OCI-LY1 (cell line): ENCODE data around the gene KIF13A.

ENCODE experiments used
- H2AFZ ChIP-seq: fragments of 200-600 bp; sonication (generic), shearing (Covaris generic); 2 replicates; pipeline ENCODE4 v1.6.0; 2014; ENCODE audit warnings: antibody characterized with exemption, mild to moderate bottlenecking, low read length
- H3F3A ChIP-seq: fragments of 200-600 bp; sonication (generic), shearing (Covaris generic); 2 replicates; pipeline ENCODE4 v1.6.0; 2014; ENCODE audit warnings: mild to moderate bottlenecking, antibody characterized with exemption, low read length, moderate library complexity; ENCODE audit not compliant: insufficient read depth
- H3K27ac ChIP-seq: fragments of 200-600 bp; sonication (generic); 2 replicates; pipeline ENCODE4 v1.5.1; 2014; ENCODE audit warnings: low read length, mixed run types, mild to moderate bottlenecking, low read depth; ENCODE audit not compliant: poor library complexity, severe bottlenecking
- H3K27me3 ChIP-seq: fragments of 200-600 bp; sonication (generic); 2 replicates; pipeline ENCODE4 v1.6.0; 2014; ENCODE audit warnings: antibody characterized with exemption, mild to moderate bottlenecking, low read length, moderate library complexity; ENCODE audit not compliant: insufficient read depth
- H3K36me3 ChIP-seq: fragments of 200-600 bp; sonication (generic); 2 replicates; pipeline ENCODE4 v1.6.1; 2014; ENCODE audit warnings: mild to moderate bottlenecking, antibody characterized with exemption, low read length, moderate library complexity, mixed read lengths; ENCODE audit not compliant: insufficient read depth
- H3K4me1 ChIP-seq: fragments of 200-600 bp; sonication (generic); 2 replicates; pipeline ENCODE4 v1.5.1; 2014; ENCODE audit warnings: mild to moderate bottlenecking, low read length, moderate library complexity; ENCODE audit not compliant: insufficient read depth, severe bottlenecking
- H3K4me2 ChIP-seq: fragments of 200-600 bp; sonication (generic), shearing (Covaris generic); 2 replicates; pipeline ENCODE4 v1.6.1; 2014; ENCODE audit warnings: low read length
- H3K4me3 ChIP-seq: fragments of 200-600 bp; sonication (generic); 2 replicates; pipeline ENCODE4 v1.5.1; 2014; ENCODE audit warnings: low read length, low read depth, mild to moderate bottlenecking, mixed read lengths; ENCODE audit not compliant: poor library complexity, severe bottlenecking
- H3K79me2 ChIP-seq: fragments of 200-600 bp; shearing (Covaris generic); 2 replicates; pipeline ENCODE4 v1.6.1; 2016; ENCODE audit warnings: mixed run types, low read length, mixed read lengths; ENCODE audit not compliant: insufficient read depth
- H3K9ac ChIP-seq: fragments of 200-600 bp; sonication (generic), shearing (Covaris generic); 2 replicates; pipeline ENCODE4 v1.6.1; 2014; ENCODE audit warnings: mild to moderate bottlenecking, low read length, mixed read lengths
- H3K9me2 ChIP-seq: fragments of 200-600 bp; sonication (generic), shearing (Covaris generic); 2 replicates; pipeline ENCODE4 v1.6.1; 2014; ENCODE audit warnings: low read depth, mild to moderate bottlenecking, low read length, mixed read lengths
- H3K9me3 ChIP-seq: fragments of 200-600 bp; shearing (Covaris generic); 2 replicates; pipeline ENCODE4 v1.6.1; 2014; ENCODE audit warnings: low read length, mixed read lengths
- H4K20me1 ChIP-seq: fragments of 200-600 bp; sonication (generic), shearing (Covaris generic); 2 replicates; pipeline ENCODE4 v1.6.0; 2016; ENCODE audit warnings: mild to moderate bottlenecking, low read length; ENCODE audit not compliant: insufficient read depth
- CTCF ChIP-seq: fragments of 200-600 bp; sonication (generic), shearing (Covaris generic); IDR thresholded peaks from 2 replicates; pipeline ENCODE4 v1.5.1; 2017; ENCODE audit warnings: mild to moderate bottlenecking, antibody characterized with exemption, low read length, moderate library complexity, mixed read lengths
- EZH2 ChIP-seq: fragments of 200-600 bp; sonication (generic), shearing (Covaris generic); IDR thresholded peaks from 2 replicates; pipeline ENCODE4 v1.8.0; 2017; ENCODE audit warnings: borderline replicate concordance, mixed run types, mild to moderate bottlenecking, antibody characterized with exemption, low read length, moderate library complexity, mixed read lengths

KIF13A gene

DNA sequence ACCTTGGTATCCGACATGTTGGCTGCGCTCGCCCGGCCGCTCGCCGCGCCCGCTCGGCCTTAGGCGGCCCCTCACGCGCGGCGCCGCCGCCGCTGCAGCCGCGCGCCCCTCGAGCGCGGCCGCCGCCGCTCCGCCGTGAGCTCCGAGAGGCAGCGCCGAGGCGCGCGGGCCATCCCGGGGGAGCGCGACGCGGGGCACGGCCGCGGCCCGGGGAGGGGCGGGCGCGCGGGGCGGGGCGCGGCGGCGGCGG is at the start of gene KIF13A:
Gene KIF13A, minus strand, starts transcription at position 189 of the 250 bp plus-strand sequence. Its CDS starts 172 bp downstream, at position 17.
- peak within 1 kb of the TSS; percentile 52 for H3K9ac ChIP-seq
- H3K4me1 ChIP-seq = peaks cover 8% of the 10 kb centered on the region
- peak within 1 kb of the TSS; percentile 86 for H3K4me2 ChIP-seq

DNA sequence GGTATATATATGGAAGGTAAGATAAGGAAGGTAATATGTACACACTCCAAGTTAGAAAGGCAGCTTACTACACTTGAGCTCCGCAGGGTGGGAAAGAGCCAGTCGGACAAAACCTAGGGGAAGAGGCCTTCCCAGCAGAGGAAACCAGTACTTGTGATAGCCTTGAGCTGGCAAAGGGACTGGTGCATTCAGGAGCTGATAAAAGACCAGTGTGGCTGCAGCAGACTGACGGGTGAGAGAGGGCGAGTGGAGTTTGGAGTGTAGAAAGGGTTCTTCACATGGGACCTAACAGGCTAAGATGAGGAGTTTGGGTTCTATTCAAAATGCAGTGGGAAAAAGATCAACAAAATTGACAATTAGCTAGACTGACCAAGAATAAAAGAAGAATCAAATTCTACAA is 49.3 kb upstream of the KIF13A start:
- no peak overlapping the region for H3K27ac ChIP-seq
- H3F3A ChIP-seq = no peaks in the 10 kb centered on the region
- no peak overlapping the region for H3K9ac ChIP-seq
- no peaks in the 10 kb centered on the region for H3K4me1 ChIP-seq
- H3K79me2 ChIP-seq = no peaks in the 10 kb centered on the region
- H4K20me1 ChIP-seq = no peaks in the 10 kb centered on the region
- TF ChIP-seq EZH2 (no peak), CTCF (no peak)
- no peak overlapping the region for H3K4me2 ChIP-seq
- no peaks in the 10 kb centered on the region; the same call in 1 of the 2 replicates for H3K27me3 ChIP-seq
- no peaks in the 10 kb centered on the region for H3K9me3 ChIP-seq
- H3K36me3 ChIP-seq = no peaks in the 10 kb centered on the region
- H2AFZ ChIP-seq = no peak overlapping the region
- no peaks in the 10 kb centered on the region for H3K9me2 ChIP-seq
- no peak overlapping the region for H3K4me3 ChIP-seq

More for the DNA sequence above, at the start of gene KIF13A:
- H2AFZ ChIP-seq = no peak within 1 kb of the TSS
- no peaks in the 10 kb centered on the region for H3K27me3 ChIP-seq
- no peaks in the 10 kb centered on the region for H3K36me3 ChIP-seq
- H3F3A ChIP-seq = no peaks in the 10 kb centered on the region
- H3K79me2 ChIP-seq = no peaks in the 10 kb centered on the region
- no peak for TF ChIP-seq CTCF
- TF ChIP-seq EZH2 = no peak
- H4K20me1 ChIP-seq = no peaks in the 10 kb centered on the region
- peak within 1 kb of the TSS; percentile 62 for H3K4me3 ChIP-seq
- H3K27ac ChIP-seq = no peak within 1 kb of the TSS
- no peaks in the 10 kb centered on the region for H3K9me3 ChIP-seq
- no peaks in the 10 kb centered on the region for H3K9me2 ChIP-seq

DNA sequence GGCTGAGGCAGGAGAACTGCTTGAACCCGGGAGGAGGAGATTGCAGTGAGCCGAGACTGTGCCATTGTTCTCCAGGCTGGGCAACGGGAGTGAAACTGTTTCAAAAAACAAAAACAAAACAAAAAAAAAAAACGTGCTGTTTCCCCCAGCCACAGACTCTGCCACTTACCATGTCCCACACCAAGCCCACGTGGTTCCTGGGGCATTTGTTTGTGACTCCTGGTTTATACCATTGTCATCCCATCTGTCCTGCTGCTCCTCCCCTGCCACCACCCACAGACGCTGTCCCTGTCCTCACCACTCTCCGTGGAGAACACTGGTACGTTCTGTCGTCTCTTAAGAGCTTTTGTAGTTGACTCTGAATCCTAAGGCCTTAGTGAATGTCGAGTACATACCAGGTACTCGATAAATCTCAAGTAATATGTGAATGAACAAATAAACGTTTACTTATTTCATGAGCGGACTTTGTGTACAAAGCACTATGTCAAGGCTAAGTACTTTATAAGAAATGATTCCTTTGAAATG is 48.0 kb upstream of the KIF13A start:
- Histone ChIP-seq H3F3A (no peaks in the 10 kb centered on the region), H3K27ac (no peak overlapping the region), H3K4me1 (no peaks in the 10 kb centered on the region), H3K27me3 (no peaks in the 10 kb centered on the region; the same call in 1 of the 2 replicates), H3K36me3 (no peaks in the 10 kb centered on the region), H4K20me1 (no peaks in the 10 kb centered on the region), H3K9me3 (no peaks in the 10 kb centered on the region), H3K4me2 (no peak overlapping the region), H3K4me3 (no peak overlapping the region), H2AFZ (no peak overlapping the region), H3K79me2 (no peaks in the 10 kb centered on the region), H3K9me2 (no peaks in the 10 kb centered on the region), H3K9ac (no peak overlapping the region)
- TF ChIP-seq CTCF (no peak), EZH2 (no peak)
